PC-3 (cell line): ENCODE measurements around the gene PCED1A. TPM values are rescaled to one million over a fixed set of nuclear protein-coding genes. Genes with fewer than 3 reads are reported as not detected.

ENCODE experiments used
- ATAC-seq: fragments of 200-7000 bp; cut with Tn5 transposase; 2 replicates; pipeline ENCODE4 v1.9.1; 2020; ENCODE audit warnings: mild to moderate bottlenecking, moderate library complexity
- BruUV-seq: library from RNA; stranded (reverse); fragments of 400-500 nt; replicated peaks from 2 replicates; lab custom pipeline; 2021; lab: Mats Ljungman, UMichigan
- CTCF ChIA-PET: fragments of 300-600 bp; sonication (Branson Sonifier 250); formaldehyde crosslinking; loops from one replicate; lab custom pipeline; 2022; ENCODE audit warnings: antibody characterized with exemption; lab: Charles Lee
- POLR2A ChIA-PET: fragments of 300-600 bp; sonication (Branson Sonifier 250); formaldehyde crosslinking; loops from one replicate; lab custom pipeline; 2022; ENCODE audit warnings: antibody characterized with exemption; ENCODE audit not compliant: unreplicated experiment; lab: Charles Lee
- DNase-seq: peaks from one replicate; pipeline ENCODE4 v3.0.0-alpha.2; 2015
- H2AFZ ChIP-seq: fragments of 300-600 bp; sonication (generic); 2 replicates; pipeline ENCODE4 v1.6.0; 2016; ENCODE audit warnings: antibody characterized with exemption, low read length
- H3F3A ChIP-seq: fragments of 300-600 bp; sonication (generic); one replicate; pipeline ENCODE4 v1.6.0; 2017; ENCODE audit warnings: antibody characterized with exemption, low read length, control low read depth, mild to moderate bottlenecking; ENCODE audit not compliant: unreplicated experiment
- H3K27ac ChIP-seq: fragments of 300-600 bp; sonication (generic); 2 replicates; pipeline ENCODE4 v1.5.1; 2016; ENCODE audit warnings: mild to moderate bottlenecking, low read length
- H3K27me3 ChIP-seq: fragments of 300-600 bp; sonication (generic); 2 replicates; pipeline ENCODE4 v1.6.1; 2016; ENCODE audit warnings: low read length, mixed read lengths
- H3K36me3 ChIP-seq: fragments of 300-600 bp; sonication (generic); 2 replicates; pipeline ENCODE4 v1.6.1; 2016; ENCODE audit warnings: low read depth, mixed run types, low read length, mixed read lengths
- H3K4me1 ChIP-seq: fragments of 300-600 bp; sonication (generic); 2 replicates; pipeline ENCODE4 v1.5.1; 2016; ENCODE audit warnings: low read length; ENCODE audit not compliant: insufficient read depth
- H3K4me2 ChIP-seq: fragments of 300-600 bp; sonication (generic); 2 replicates; pipeline ENCODE4 v1.6.0; 2016; ENCODE audit warnings: low read length
- H3K4me3 ChIP-seq: fragments of 300-600 bp; sonication (generic); 2 replicates; pipeline ENCODE4 v1.5.1; 2016; ENCODE audit warnings: mild to moderate bottlenecking, low read length, mixed read lengths
- H3K79me2 ChIP-seq: fragments of 300-600 bp; sonication (generic); 2 replicates; pipeline ENCODE4 v1.6.1; 2017; ENCODE audit warnings: low read length, mixed read lengths
- H3K9ac ChIP-seq: fragments of 300-600 bp; sonication (generic); 2 replicates; pipeline ENCODE4 v1.6.0; 2016; ENCODE audit warnings: mild to moderate bottlenecking, low read length
- H3K9me2 ChIP-seq: fragments of 300-600 bp; sonication (generic); replicated peaks from 2 replicates; pipeline ENCODE4 v1.6.1; 2016; ENCODE audit warnings: mixed run types, low read length, mixed read lengths
- H3K9me3 ChIP-seq: fragments of 300-600 bp; sonication (generic); 2 replicates; pipeline ENCODE4 v1.6.1; 2016; ENCODE audit warnings: low read length, mixed read lengths
- H4K20me1 ChIP-seq: fragments of 300-600 bp; sonication (generic); 2 replicates; pipeline ENCODE4 v1.6.1; 2016; ENCODE audit warnings: low read length, mixed read lengths
- EZH2 ChIP-seq: fragments of 300-600 bp; sonication (generic); IDR thresholded peaks from one replicate; pipeline ENCODE4 v1.6.1; 2017; ENCODE audit warnings: antibody characterized with exemption, mild to moderate bottlenecking, low read length; ENCODE audit not compliant: unreplicated experiment
- EZH2phosphoT487 ChIP-seq: fragments of 300-600 bp; sonication (generic); IDR thresholded peaks from 2 replicates; pipeline ENCODE4 v1.6.1; 2018; ENCODE audit warnings: mild to moderate bottlenecking, antibody characterized with exemption, low read length, borderline replicate concordance
- intact Hi-C: fragments of 100-400 bp; cut with micrococcal nuclease; formaldehyde crosslinking; loops from 2 replicates; pipeline ENCODE4 v1.9.0; 2023
- total RNA-seq: library from RNA; depleted of rRNA; stranded (reverse); fragments of >200 nt; gene quantifications from 2 replicates; pipeline ENCODE4 v1.2.3, GENCODE V29; 2014
- TF ChIP-seq, protein P1 (sequence below): fragments of 300-600 bp; sonication (generic); conservative IDR thresholded peaks from 2 replicates; pipeline ENCODE4 v1.5.1; 2017; ENCODE audit warnings: antibody characterized with exemption, low read depth, mild to moderate bottlenecking, low read length

Gene PCED1A
- total RNA-seq, 1 experiment from 2014 or later: 21.9 TPM

- H3K4me1 ChIP-seq: no peaks in the 10 kb centered on the region
- CTCF ChIA-PET: no interaction called here
- ATAC-seq (no peak), DNase-seq (no peak)
- no peak overlapping the region for H3K27ac ChIP-seq
- no peaks in the 10 kb centered on the region for H3K36me3 ChIP-seq
- intact Hi-C loops: no loop called here
- H2AFZ ChIP-seq: no peak overlapping the region
- no peaks in the 10 kb centered on the region for H4K20me1 ChIP-seq
- no peaks in the 10 kb centered on the region for H3K9me2 ChIP-seq
- no peaks in the 10 kb centered on the region for H3K79me2 ChIP-seq
- TF ChIP-seq, protein P1, sequence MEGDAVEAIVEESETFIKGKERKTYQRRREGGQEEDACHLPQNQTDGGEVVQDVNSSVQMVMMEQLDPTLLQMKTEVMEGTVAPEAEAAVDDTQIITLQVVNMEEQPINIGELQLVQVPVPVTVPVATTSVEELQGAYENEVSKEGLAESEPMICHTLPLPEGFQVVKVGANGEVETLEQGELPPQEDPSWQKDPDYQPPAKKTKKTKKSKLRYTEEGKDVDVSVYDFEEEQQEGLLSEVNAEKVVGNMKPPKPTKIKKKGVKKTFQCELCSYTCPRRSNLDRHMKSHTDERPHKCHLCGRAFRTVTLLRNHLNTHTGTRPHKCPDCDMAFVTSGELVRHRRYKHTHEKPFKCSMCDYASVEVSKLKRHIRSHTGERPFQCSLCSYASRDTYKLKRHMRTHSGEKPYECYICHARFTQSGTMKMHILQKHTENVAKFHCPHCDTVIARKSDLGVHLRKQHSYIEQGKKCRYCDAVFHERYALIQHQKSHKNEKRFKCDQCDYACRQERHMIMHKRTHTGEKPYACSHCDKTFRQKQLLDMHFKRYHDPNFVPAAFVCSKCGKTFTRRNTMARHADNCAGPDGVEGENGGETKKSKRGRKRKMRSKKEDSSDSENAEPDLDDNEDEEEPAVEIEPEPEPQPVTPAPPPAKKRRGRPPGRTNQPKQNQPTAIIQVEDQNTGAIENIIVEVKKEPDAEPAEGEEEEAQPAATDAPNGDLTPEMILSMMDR: no peak
- TF ChIP-seq EZH2 (no peak), EZH2phosphoT487 (no peak)
- H3K27me3 ChIP-seq: peaks cover 3% of the 10 kb centered on the region; the same call in 1 of the 2 replicates
- POLR2A ChIA-PET: no interaction called here
- H3F3A ChIP-seq: no peaks in the 10 kb centered on the region
- no TSS peak for BruUV-seq
- H3K9me3 ChIP-seq: no peaks in the 10 kb centered on the region
- no peak overlapping the region for H3K9ac ChIP-seq
- no peak overlapping the region for H3K4me3 ChIP-seq
- no peak overlapping the region for H3K4me2 ChIP-seq
These were observed 18.4 kb downstream of the PCED1A start for GRCh38 chr20:2822073-2822472.

- H3K27ac ChIP-seq: no peak overlapping the region
- BruUV-seq: no TSS peak
- H2AFZ ChIP-seq: no peak overlapping the region
- peaks cover 3% of the 10 kb centered on the region; the same call in 1 of the 2 replicates for H3K27me3 ChIP-seq
- H3K9me3 ChIP-seq: no peaks in the 10 kb centered on the region
- no peak overlapping the region for H3K4me2 ChIP-seq
- no peaks in the 10 kb centered on the region for H3F3A ChIP-seq
- ChIA-PET POLR2A (interaction anchor here (0.7 kb wide), 1 partner anchor 9 kb away, joined by 4 read pairs; no protein-coding TSS in a partner anchor), CTCF (no interaction called here)
- DNase-seq: no peak
- H3K9me2 ChIP-seq: no peaks in the 10 kb centered on the region
- H3K4me1 ChIP-seq: no peaks in the 10 kb centered on the region
- TF ChIP-seq, protein P1: no peak
- TF ChIP-seq EZH2phosphoT487 (no peak), EZH2 (no peak)
- no peak for ATAC-seq
- H3K36me3 ChIP-seq: no peaks in the 10 kb centered on the region
- H3K4me3 ChIP-seq: no peak overlapping the region
- intact Hi-C loops: no loop called here
- no peaks in the 10 kb centered on the region for H4K20me1 ChIP-seq
- no peak overlapping the region for H3K9ac ChIP-seq
- H3K79me2 ChIP-seq: no peaks in the 10 kb centered on the region
These were observed 19.3 kb downstream of the PCED1A start for GRCh38 chr20:2820896-2821869.
